HCT116 (cell line): Measurements from ENCODE around the gene MYH13. TPM values are rescaled to one million over a fixed set of nuclear protein-coding genes. Genes with fewer than 3 reads are reported as not detected.

ENCODE experiments used
- ATAC-seq: fragments of 200-7000 bp; cut with Tn5 transposase; 2 replicates; pipeline ENCODE4 v1.9.1; 2020; ENCODE audit warnings: mild to moderate bottlenecking, moderate library complexity
- BruUV-seq: library from RNA; stranded (reverse); fragments of 400-500 nt; replicated peaks from 2 replicates; lab custom pipeline; 2021; lab: Mats Ljungman, UMichigan
- CTCF ChIA-PET: fragments of 300-600 bp; sonication (Branson Sonifier 250); formaldehyde crosslinking; loops from one replicate; lab custom pipeline; 2021; ENCODE audit warnings: antibody characterized with exemption; lab: Charles Lee
- POLR2A ChIA-PET: fragments of 300-600, 350-600 bp; sonication (Branson Sonifier 250); formaldehyde crosslinking; loops from one replicate; lab custom pipeline; 2021; ENCODE audit warnings: antibody characterized with exemption; lab: Charles Lee
- RAD21 ChIA-PET, 2 experiments: fragments of 300-600 bp; sonication (Branson Sonifier 250); formaldehyde crosslinking; loops; one replicate each; lab custom pipeline; 2023; ENCODE audit warnings: low total read pairs in 2 of 2; ENCODE audit not compliant: uncharacterized antibody in 2 of 2, unreplicated experiment in 2 of 2, low non-redundant PET in 1 of 2; lab: Charles Lee
- DNase-seq: peaks from one replicate; pipeline ENCODE4 v3.0.0-alpha.2; 2010; ENCODE audit warnings: low read depth, low spot score
- H2AFZ ChIP-seq: fragments of 200-600 bp; shearing (Covaris generic), sonication (generic); 2 replicates; pipeline ENCODE4 v1.6.1; 2017; ENCODE audit warnings: low read depth, mixed run types, mixed read lengths, antibody characterized with exemption, low read length; ENCODE audit not compliant: poor library complexity, severe bottlenecking
- H3K27ac ChIP-seq: 2 replicates; pipeline ENCODE4 v1.5.1; 2012; ENCODE audit warnings: low read depth, low read length
- H3K27me3 ChIP-seq: fragments of 200-600 bp; sonication (generic); 2 replicates; pipeline ENCODE4 v1.6.1; 2016; ENCODE audit warnings: mixed run types, low read length, mixed read lengths; ENCODE audit not compliant: insufficient read depth
- H3K36me3 ChIP-seq, 2 experiments: fragments of 200-500 bp in 1 of 2; fragments of 200-600 bp in 1 of 2; sonication (Bioruptor generic) in 1 of 2; sonication (generic) in 1 of 2; 2 replicates each; pipeline versions ENCODE4 v1.5.1 to v1.6.1; 2014 to 2016; ENCODE audit warnings: low read length in 2 of 2, inconsistent platforms in 1 of 2, mixed read lengths in 1 of 2, mixed run types in 1 of 2; ENCODE audit not compliant: insufficient read depth in 2 of 2, control insufficient read depth in 1 of 2
- H3K4me1 ChIP-seq, 2 experiments: fragments of 200-600 bp in 1 of 2; sonication (generic) in 1 of 2; 2 replicates each; pipeline versions ENCODE4 v1.5.1 to v1.6.1; 2012 to 2017; ENCODE audit warnings: low read length in 2 of 2, inconsistent platforms in 1 of 2, mild to moderate bottlenecking in 1 of 2, mixed read lengths in 1 of 2, mixed run types in 1 of 2, moderate library complexity in 1 of 2; ENCODE audit not compliant: insufficient read depth in 2 of 2, control insufficient read depth in 1 of 2
- H3K4me2 ChIP-seq: fragments of 200-600 bp; sonication (generic); 2 replicates; pipeline ENCODE4 v1.6.1; 2017; ENCODE audit warnings: mixed run types, low read length, mixed read lengths
- H3K4me3 ChIP-seq, 2 experiments: fragments of 200-600 bp in 1 of 2; sonication (generic) in 1 of 2; replicated peaks in 1 of 2; 2 replicates each; pipeline ENCODE4 v1.5.1; 2011 to 2016; ENCODE audit warnings: low read length in 2 of 2, control low read depth in 1 of 2, low read depth in 1 of 2, mild to moderate bottlenecking in 1 of 2, mixed read lengths in 1 of 2, mixed run types in 1 of 2
- H3K79me2 ChIP-seq: fragments of 200-600 bp; sonication (generic); 2 replicates; pipeline ENCODE4 v1.6.1; 2017; ENCODE audit warnings: mild to moderate bottlenecking, mixed run types, low read length, moderate library complexity, mixed read lengths; ENCODE audit not compliant: insufficient read depth
- H3K9ac ChIP-seq: fragments of 200-600 bp; sonication (generic); 2 replicates; pipeline ENCODE4 v1.6.1; 2016; ENCODE audit warnings: low read length, mixed read lengths
- H3K9me2 ChIP-seq: fragments of 200-600 bp; sonication (generic), shearing (Covaris generic); 2 replicates; pipeline ENCODE4 v1.6.1; 2017; ENCODE audit warnings: mixed run types, mild to moderate bottlenecking, moderate library complexity; ENCODE audit not compliant: insufficient read depth
- H3K9me3 ChIP-seq, 2 experiments: fragments of 200-500 bp in 1 of 2; fragments of 200-600 bp in 1 of 2; sonication (Bioruptor generic) in 1 of 2; sonication (generic) in 1 of 2; 2 replicates each; pipeline ENCODE4 v1.6.1; 2014 to 2017; ENCODE audit warnings: low read length in 2 of 2, mixed read lengths in 2 of 2, inconsistent platforms in 1 of 2, low read depth in 1 of 2, mild to moderate bottlenecking in 1 of 2, mixed run types in 1 of 2, moderate library complexity in 1 of 2; ENCODE audit not compliant: control insufficient read depth in 1 of 2, insufficient read depth in 1 of 2
- H4K20me1 ChIP-seq: fragments of 200-600 bp; sonication (generic), shearing (Covaris generic); 2 replicates; pipeline ENCODE4 v1.6.1; 2017; ENCODE audit warnings: mixed run types, mild to moderate bottlenecking, moderate library complexity; ENCODE audit not compliant: insufficient read depth
- ATF3 ChIP-seq: IDR thresholded peaks from 2 replicates; pipeline ENCODE4 v1.6.1; 2012
- ELF1 ChIP-seq: IDR thresholded peaks from 2 replicates; pipeline ENCODE4 v1.6.1; 2012; ENCODE audit warnings: low read depth, borderline replicate concordance
- MAX ChIP-seq: IDR thresholded peaks from 2 replicates; pipeline ENCODE4 v1.6.1; 2012
- POLR2A ChIP-seq: IDR thresholded peaks from 2 replicates; pipeline ENCODE4 v1.7.0; 2011; ENCODE audit warnings: borderline replicate concordance; ENCODE audit not compliant: insufficient read depth, insufficient read length; ENCODE audit errors: extremely low read depth
- RAD21 ChIP-seq: IDR thresholded peaks from 2 replicates; pipeline ENCODE4 v1.6.1; 2012; ENCODE audit warnings: low read depth, mild to moderate bottlenecking
- SIN3A ChIP-seq: IDR thresholded peaks from 2 replicates; pipeline ENCODE4 v1.6.1; 2012; ENCODE audit warnings: low read depth
- ZNF274 ChIP-seq: fragments of 200-500 bp; sonication (Bioruptor generic); IDR thresholded peaks from 2 replicates; pipeline ENCODE4 v1.6.1; 2014; ENCODE audit warnings: mild to moderate bottlenecking, low read depth, low read length, inconsistent platforms
- intact Hi-C: fragments of 100-400 bp; cut with micrococcal nuclease; formaldehyde crosslinking; loops from 2 replicates; pipeline ENCODE4 v1.10.0; 2022
- total RNA-seq: library from RNA; stranded (reverse); gene quantifications from one replicate; pipeline ENCODE4 v1.2.1, GENCODE V29; 2021; ENCODE audit not compliant: unreplicated experiment
- TF ChIP-seq, protein P1 (sequence below): IDR thresholded peaks from 2 replicates; pipeline ENCODE4 v1.6.1; 2012; ENCODE audit warnings: low read depth

The MYH13 gene
- total RNA-seq, 1 experiment from 2014 or later = not detected

- H3K9me2 ChIP-seq = no peaks in the 10 kb centered on the region
- H3K4me3 ChIP-seq = no peak overlapping the region
- H4K20me1 ChIP-seq = no peaks in the 10 kb centered on the region
- ATAC-seq (no peak), DNase-seq (no peak)
- no peak for TF ChIP-seq SIN3A
- TF ChIP-seq ELF1 = no peak
- TF ChIP-seq POLR2A = no peak
- no peak for TF ChIP-seq ZNF274
- TF ChIP-seq ATF3 = no peak
- TF ChIP-seq, protein P1, sequence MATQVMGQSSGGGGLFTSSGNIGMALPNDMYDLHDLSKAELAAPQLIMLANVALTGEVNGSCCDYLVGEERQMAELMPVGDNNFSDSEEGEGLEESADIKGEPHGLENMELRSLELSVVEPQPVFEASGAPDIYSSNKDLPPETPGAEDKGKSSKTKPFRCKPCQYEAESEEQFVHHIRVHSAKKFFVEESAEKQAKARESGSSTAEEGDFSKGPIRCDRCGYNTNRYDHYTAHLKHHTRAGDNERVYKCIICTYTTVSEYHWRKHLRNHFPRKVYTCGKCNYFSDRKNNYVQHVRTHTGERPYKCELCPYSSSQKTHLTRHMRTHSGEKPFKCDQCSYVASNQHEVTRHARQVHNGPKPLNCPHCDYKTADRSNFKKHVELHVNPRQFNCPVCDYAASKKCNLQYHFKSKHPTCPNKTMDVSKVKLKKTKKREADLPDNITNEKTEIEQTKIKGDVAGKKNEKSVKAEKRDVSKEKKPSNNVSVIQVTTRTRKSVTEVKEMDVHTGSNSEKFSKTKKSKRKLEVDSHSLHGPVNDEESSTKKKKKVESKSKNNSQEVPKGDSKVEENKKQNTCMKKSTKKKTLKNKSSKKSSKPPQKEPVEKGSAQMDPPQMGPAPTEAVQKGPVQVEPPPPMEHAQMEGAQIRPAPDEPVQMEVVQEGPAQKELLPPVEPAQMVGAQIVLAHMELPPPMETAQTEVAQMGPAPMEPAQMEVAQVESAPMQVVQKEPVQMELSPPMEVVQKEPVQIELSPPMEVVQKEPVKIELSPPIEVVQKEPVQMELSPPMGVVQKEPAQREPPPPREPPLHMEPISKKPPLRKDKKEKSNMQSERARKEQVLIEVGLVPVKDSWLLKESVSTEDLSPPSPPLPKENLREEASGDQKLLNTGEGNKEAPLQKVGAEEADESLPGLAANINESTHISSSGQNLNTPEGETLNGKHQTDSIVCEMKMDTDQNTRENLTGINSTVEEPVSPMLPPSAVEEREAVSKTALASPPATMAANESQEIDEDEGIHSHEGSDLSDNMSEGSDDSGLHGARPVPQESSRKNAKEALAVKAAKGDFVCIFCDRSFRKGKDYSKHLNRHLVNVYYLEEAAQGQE = no peak
- no peak for TF ChIP-seq RAD21
- TF ChIP-seq MAX = no peak
- H3K4me1 ChIP-seq = no peaks in the 10 kb centered on the region
- no peak overlapping the region for H3K9ac ChIP-seq
- peaks cover 11% of the 10 kb centered on the region for H3K27me3 ChIP-seq
- no peak overlapping the region for H3K27ac ChIP-seq
- ChIA-PET CTCF (no interaction called here), RAD21 (no interaction called here), POLR2A (no interaction called here)
- H3K4me2 ChIP-seq = no peak overlapping the region
- intact Hi-C loops = no loop called here
- no peaks in the 10 kb centered on the region for H3K9me3 ChIP-seq
- H2AFZ ChIP-seq = no peak overlapping the region
- H3K79me2 ChIP-seq = no peaks in the 10 kb centered on the region
- no TSS peak for BruUV-seq
- H3K36me3 ChIP-seq = no peaks in the 10 kb centered on the region
Measured at GRCh38 chr17:10264051-10264450, 108.8 kb downstream of the MYH13 start.
